GM12892 (cell line): ENCODE measurements around the gene PLSCR2.

Experiments
- POLR2A ChIP-seq: IDR thresholded peaks from 2 replicates; pipeline ENCODE4 v1.6.1; 2011; ENCODE audit warnings: low read depth, low read length, control low read depth
- POLR2AphosphoS5 ChIP-seq: IDR thresholded peaks from 2 replicates; pipeline ENCODE4 v1.6.1; 2011; ENCODE audit warnings: low read depth, low read length, control low read depth
- TAF1 ChIP-seq: IDR thresholded peaks from 2 replicates; pipeline ENCODE4 v1.6.1; 2011; ENCODE audit warnings: low read depth, mild to moderate bottlenecking, control low read depth, low read length, borderline replicate concordance

GRCh38 chr3:146407956-146408355, 61.4 kb downstream of the PLSCR2 start:
- TF ChIP-seq POLR2AphosphoS5 (no peak), TAF1 (no peak), POLR2A (no peak)
